Measurements from ENCODE around the gene LSM12.
"Not testable (repeated sequence)": the region's sequence is repeated elsewhere in the genome, so short reads cannot be mapped to it uniquely, and the experiment has no call there.

LSM12 gene

GRCh38 chr17:44034688-44035087, 31.8 kb downstream of the LSM12 start:
- DNase-seq, result not testable (repeated sequence)

GRCh38 chr17:44033861-44034408, 32.5 kb downstream of the LSM12 start:
- no peak for DNase-seq

GRCh38 chr17:44030482-44030881, 36.0 kb downstream of the LSM12 start:
- no peak for DNase-seq

GRCh38 chr17:44029736-44030135, 36.7 kb downstream of the LSM12 start:
- no peak for DNase-seq

GRCh38 chr17:44024853-44025252, 41.6 kb downstream of the LSM12 start:
- DNase-seq, result no peak

GRCh38 chr17:44024271-44024663, 42.2 kb downstream of the LSM12 start:
- DNase-seq, result no peak

- DNase-seq, result no peak
Observed at GRCh38 chr17:44023545-44024270, 42.8 kb downstream of the LSM12 start.

- DNase-seq, result no peak
Observed at GRCh38 chr17:44022246-44022645, 44.2 kb downstream of the LSM12 start.

- not testable (repeated sequence) for DNase-seq
Observed at GRCh38 chr17:44021227-44021626, 45.2 kb downstream of the LSM12 start.

- DNase-seq, result peak; percentile 86
Observed at GRCh38 chr17:44014437-44015172, 51.9 kb downstream of the LSM12 start, which contains the start of gene TMEM101. Gene TMEM101 (minus strand): TSS chr17:44014963. CDS start chr17:44014952, 11 bp downstream.

GRCh38 chr17:44014133-44014436, 52.4 kb downstream of the LSM12 start:
- DNase-seq, result no peak

- no peak for DNase-seq
Observed at GRCh38 chr17:44012874-44013273, 53.6 kb downstream of the LSM12 start.

GRCh38 chr17:44012391-44012790, 54.1 kb downstream of the LSM12 start:
- no peak for DNase-seq

GRCh38 chr17:44011876-44012275, 54.6 kb downstream of the LSM12 start:
- no peak for DNase-seq

GRCh38 chr17:44010966-44011647, 55.4 kb downstream of the LSM12 start:
- no peak for DNase-seq

- DNase-seq, result no peak
Observed at GRCh38 chr17:44008205-44008909, 58.1 kb downstream of the LSM12 start.

GRCh38 chr17:44007346-44008204, 58.9 kb downstream of the LSM12 start:
- DNase-seq, result no peak

- peak; percentile 98 for DNase-seq
Observed at GRCh38 chr17:44006598-44007345, 59.7 kb downstream of the LSM12 start.

GRCh38 chr17:44006272-44006597, 60.2 kb downstream of the LSM12 start:
- DNase-seq, result peak; percentile 30

- peak; percentile 23 for DNase-seq
Observed at GRCh38 chr17:44005527-44006271, 60.8 kb downstream of the LSM12 start.

Data from stimulated activated naive CD4-positive, alpha-beta T cell treated with Interleukin-2 at 50 U/mL for 16 hours (primary cell).